ENCODE results near the gene DNAH10.
"Not testable (repeated sequence)": the region's sequence is repeated elsewhere in the genome, so short reads cannot be mapped to it uniquely, and the experiment has no call there.

Gene DNAH10

GRCh38 chr12:123944696-123945095, 182.6 kb downstream of the DNAH10 start:
- H3K27me3 Mint-ChIP-seq (ENCODE audit: low read depth) = no peaks in the 10 kb centered on the region
- H3K4me1 Mint-ChIP-seq = peaks cover 36% of the 10 kb centered on the region
- H3K9me3 Mint-ChIP-seq = no peaks in the 10 kb centered on the region
- H3K27ac Mint-ChIP-seq = no peak overlapping the region
- H3K4me3 Mint-ChIP-seq = no peak overlapping the region
- no peak for TF ChIP-seq CTCF (IDR thresholded peaks at IDR 0.05; ENCODE audit: unreplicated experiment in 3 of 3)
- H3K36me3 Mint-ChIP-seq (ENCODE audit: low read depth) = peaks cover 53% of the 10 kb centered on the region

GRCh38 chr12:123945287-123946151, 183.4 kb downstream of the DNAH10 start:
- Mint-ChIP-seq H3K9me3 (no peaks in the 10 kb centered on the region), H3K4me3 (no peak overlapping the region), H3K36me3 (ENCODE audit: low read depth) (peaks cover 54% of the 10 kb centered on the region), H3K27ac (peak overlapping the region in 1 of 3 experiments; percentile 20), H3K4me1 (peaks cover 42% of the 10 kb centered on the region), H3K27me3 (ENCODE audit: low read depth) (no peaks in the 10 kb centered on the region)
- TF ChIP-seq CTCF (IDR thresholded peaks at IDR 0.05; ENCODE audit: unreplicated experiment in 3 of 3) = no peak

GRCh38 chr12:123946152-123946515, 184.0 kb downstream of the DNAH10 start:
- H3K27me3 Mint-ChIP-seq (ENCODE audit: low read depth) = no peaks in the 10 kb centered on the region
- TF ChIP-seq CTCF (IDR thresholded peaks at IDR 0.05; ENCODE audit: unreplicated experiment in 3 of 3) = no peak
- H3K9me3 Mint-ChIP-seq = no peaks in the 10 kb centered on the region
- H3K4me1 Mint-ChIP-seq = peaks cover 48% of the 10 kb centered on the region
- H3K27ac Mint-ChIP-seq = peak overlapping the region in 1 of 3 experiments; percentile 20
- H3K4me3 Mint-ChIP-seq = no peak overlapping the region
- peaks cover 52% of the 10 kb centered on the region for H3K36me3 Mint-ChIP-seq (ENCODE audit: low read depth)

GRCh38 chr12:123946516-123947505, 184.7 kb downstream of the DNAH10 start:
- not testable (repeated sequence) for H3K27ac Mint-ChIP-seq; H3K27me3 Mint-ChIP-seq (ENCODE audit: low read depth); H3K4me3 Mint-ChIP-seq; H3K9me3 Mint-ChIP-seq
- Mint-ChIP-seq H3K36me3 (ENCODE audit: low read depth) (peaks cover 45% of the 10 kb centered on the region), H3K4me1 (peaks cover 50% of the 10 kb centered on the region)

- Mint-ChIP-seq H3K36me3 (ENCODE audit: low read depth) (peaks cover 38% of the 10 kb centered on the region), H3K4me1 (peaks cover 46% of the 10 kb centered on the region), H3K27ac (peak overlapping the region; percentile 16 to 64 (median 46))
- not testable (repeated sequence) for H3K4me3 Mint-ChIP-seq; H3K9me3 Mint-ChIP-seq; H3K27me3 Mint-ChIP-seq (ENCODE audit: low read depth)
Observed at GRCh38 chr12:123947531-123947930, 185.4 kb downstream of the DNAH10 start.

GRCh38 chr12:123948401-123948795, 186.3 kb downstream of the DNAH10 start:
- peaks cover 41% of the 10 kb centered on the region for H3K4me1 Mint-ChIP-seq
- TF ChIP-seq CTCF (IDR thresholded peaks at IDR 0.05; ENCODE audit: unreplicated experiment in 3 of 3) = no peak
- H3K4me3 Mint-ChIP-seq = no peak overlapping the region
- peak overlapping the region; percentile 16 to 38 (median 24) for H3K27ac Mint-ChIP-seq
- no peaks in the 10 kb centered on the region for H3K27me3 Mint-ChIP-seq (ENCODE audit: low read depth)
- peaks cover 33% of the 10 kb centered on the region for H3K36me3 Mint-ChIP-seq (ENCODE audit: low read depth)
- H3K9me3 Mint-ChIP-seq = no peaks in the 10 kb centered on the region

Data from nephron (organoid).